Measurements from ENCODE around the gene CAST. TPM values are rescaled to one million over a fixed set of nuclear protein-coding genes. Genes with fewer than 3 reads are reported as not detected.

CAST gene
- total RNA-seq, 1 experiment from 2014 or later = 418 TPM

GRCh38 chr5:96788112-96788749 is 126.1 kb downstream of the CAST start:
- BruUV-seq (replicated peaks) = no TSS peak
- Histone ChIP-seq H3K36me3 (ENCODE audit: control insufficient read depth, insufficient read depth, low read length) (peaks cover 4% of the 10 kb centered on the region), H3K4me3 (ENCODE audit: low read depth, low read length) (no peak overlapping the region), H3K9me3 (no peaks in the 10 kb centered on the region), H3K27me3 (replicated peaks; ENCODE audit: control insufficient read depth, insufficient read depth, low read length) (no peaks in the 10 kb centered on the region), H3K4me1 (peaks cover 7% of the 10 kb centered on the region; the same call in 1 of the 2 replicates)
- DNase-seq = peak in 1 of 2 experiments; percentile 24
- ChIA-PET POLR2A (no interaction called here), CTCF (no interaction called here)
- Mint-ChIP-seq H3K4me1 (ENCODE audit: low read depth, unreplicated experiment) (peaks cover 17% of the 10 kb centered on the region), H3K27me3 (ENCODE audit: insufficient read depth, unreplicated experiment) (no peaks in the 10 kb centered on the region), H3K4me3 (ENCODE audit: unreplicated experiment) (no peak overlapping the region), H3K27ac (ENCODE audit: unreplicated experiment) (no peak overlapping the region), H3K36me3 (ENCODE audit: insufficient read depth, unreplicated experiment) (peaks cover 74% of the 10 kb centered on the region), H3K9me3 (ENCODE audit: unreplicated experiment) (no peaks in the 10 kb centered on the region)
- intact Hi-C loops (cut with micrococcal nuclease; ENCODE audit: unreplicated experiment) = no loop called here
- TF ChIP-seq CTCF (IDR thresholded peaks at IDR 0.05; ENCODE audit: insufficient read depth in 1 of 2, low read depth in 1 of 2, low read length in 1 of 2, severe bottlenecking in 1 of 2, unreplicated experiment in 1 of 2) = no peak

GRCh38 chr5:96789794-96790330 is 127.7 kb downstream of the CAST start:
- BruUV-seq (replicated peaks) = no TSS peak
- no peak for DNase-seq
- H3K27me3 ChIP-seq (replicated peaks; ENCODE audit: control insufficient read depth, insufficient read depth, low read length) = no peaks in the 10 kb centered on the region
- peaks cover 4% of the 10 kb centered on the region for H3K36me3 ChIP-seq (ENCODE audit: control insufficient read depth, insufficient read depth, low read length)
- intact Hi-C loops (cut with micrococcal nuclease; ENCODE audit: unreplicated experiment) = no loop called here
- Mint-ChIP-seq H3K27me3 (ENCODE audit: insufficient read depth, unreplicated experiment) (no peaks in the 10 kb centered on the region), H3K9me3 (ENCODE audit: unreplicated experiment) (no peaks in the 10 kb centered on the region), H3K4me1 (ENCODE audit: low read depth, unreplicated experiment) (peaks cover 17% of the 10 kb centered on the region), H3K36me3 (ENCODE audit: insufficient read depth, unreplicated experiment) (peaks cover 58% of the 10 kb centered on the region), H3K4me3 (ENCODE audit: unreplicated experiment) (no peak overlapping the region), H3K27ac (ENCODE audit: unreplicated experiment) (no peak overlapping the region)
- no peaks in the 10 kb centered on the region for H3K9me3 ChIP-seq
- peaks cover 7% of the 10 kb centered on the region; the same call in 1 of the 2 replicates for H3K4me1 ChIP-seq
- TF ChIP-seq CTCF (IDR thresholded peaks at IDR 0.05; ENCODE audit: insufficient read depth in 1 of 2, low read depth in 1 of 2, low read length in 1 of 2, severe bottlenecking in 1 of 2, unreplicated experiment in 1 of 2) = no peak
- no peak overlapping the region for H3K4me3 ChIP-seq (ENCODE audit: low read depth, low read length)
- ChIA-PET CTCF (no interaction called here), POLR2A (no interaction called here)

GRCh38 chr5:96790961-96791504 is 128.9 kb downstream of the CAST start:
- peaks cover 7% of the 10 kb centered on the region; the same call in 1 of the 2 replicates for H3K4me1 ChIP-seq
- peaks cover 4% of the 10 kb centered on the region for H3K36me3 ChIP-seq (ENCODE audit: control insufficient read depth, insufficient read depth, low read length)
- no peak for DNase-seq
- Mint-ChIP-seq H3K4me1 (ENCODE audit: low read depth, unreplicated experiment) (peaks cover 17% of the 10 kb centered on the region), H3K27me3 (ENCODE audit: insufficient read depth, unreplicated experiment) (no peaks in the 10 kb centered on the region), H3K27ac (ENCODE audit: unreplicated experiment) (peak overlapping the region; percentile 26), H3K36me3 (ENCODE audit: insufficient read depth, unreplicated experiment) (peaks cover 46% of the 10 kb centered on the region), H3K4me3 (ENCODE audit: unreplicated experiment) (no peak overlapping the region), H3K9me3 (ENCODE audit: unreplicated experiment) (no peaks in the 10 kb centered on the region)
- ChIA-PET POLR2A (no interaction called here), CTCF (interaction anchor here (0.6 kb wide), 1 partner anchor 38 kb away, joined by 7 read pairs; no protein-coding TSS in a partner anchor)
- H3K4me3 ChIP-seq (ENCODE audit: low read depth, low read length) = no peak overlapping the region
- no peaks in the 10 kb centered on the region for H3K9me3 ChIP-seq
- no TSS peak for BruUV-seq (replicated peaks)
- intact Hi-C loops (cut with micrococcal nuclease; ENCODE audit: unreplicated experiment) = no loop called here
- TF ChIP-seq CTCF (IDR thresholded peaks at IDR 0.05; ENCODE audit: insufficient read depth in 1 of 2, low read depth in 1 of 2, low read length in 1 of 2, severe bottlenecking in 1 of 2, unreplicated experiment in 1 of 2) = no peak
- H3K27me3 ChIP-seq (replicated peaks; ENCODE audit: control insufficient read depth, insufficient read depth, low read length) = no peaks in the 10 kb centered on the region

Measured in Caco-2 (cell line).